GM13976 (cell line): ENCODE measurements around the gene SLFN12L.
A peak's percentile ranks its signal among the peaks of the same experiment; 100 is the strongest.

Experiments
- DNase-seq: peaks from one replicate; pipeline ENCODE4 v3.0.0; 2012; ENCODE audit warnings: low spot score
- in situ Hi-C: fragments of 300-500 bp; cut with MboI; formaldehyde crosslinking; loops from one replicate; pipeline ENCODE4 v1.12.0; 2022; ENCODE audit warnings: low sequenced_read_pairs, mixed read lengths, inconsistent platforms; ENCODE audit not compliant: unreplicated experiment
- TF ChIP-seq, protein P1 (sequence below): IDR thresholded peaks from 2 replicates; pipeline ENCODE4 v1.5.1; 2012; ENCODE audit warnings: borderline replicate concordance, mild to moderate bottlenecking; ENCODE audit not compliant: insufficient read depth; ENCODE audit errors: extremely low read depth, missing control alignments, control extremely low read depth

Gene SLFN12L

DNA sequence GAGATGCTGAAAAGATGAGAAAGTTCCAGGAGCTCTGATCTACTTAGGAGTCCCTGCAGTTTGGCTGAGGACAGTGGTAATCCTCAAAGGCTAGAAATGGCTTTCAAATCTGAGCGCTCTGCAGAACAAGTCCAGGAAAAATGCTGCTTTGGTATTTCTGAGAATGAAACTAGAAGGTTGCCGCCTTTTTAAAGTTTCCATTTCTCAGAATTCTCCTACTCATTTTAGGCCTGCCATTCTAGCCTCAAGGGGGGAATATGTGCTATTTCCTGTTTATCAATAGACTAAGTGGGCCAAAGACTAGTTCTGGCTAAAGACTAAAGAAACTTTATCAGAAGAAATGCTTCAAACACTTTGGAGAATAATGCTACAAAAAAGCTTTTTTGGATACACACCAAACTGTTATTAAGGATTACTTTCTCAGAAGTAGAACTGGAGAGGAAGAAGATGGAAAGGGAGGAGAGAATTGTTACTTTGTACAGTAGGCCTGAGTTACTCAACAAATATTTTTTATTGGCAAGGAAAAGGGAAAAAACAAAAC, at the start of gene SLFN12L:
SLFN12L (minus strand) TSS at position 78 of the 541 bp plus-strand sequence. CDS start 15,314 bp downstream, outside the sequence.
- TF ChIP-seq, protein P1, sequence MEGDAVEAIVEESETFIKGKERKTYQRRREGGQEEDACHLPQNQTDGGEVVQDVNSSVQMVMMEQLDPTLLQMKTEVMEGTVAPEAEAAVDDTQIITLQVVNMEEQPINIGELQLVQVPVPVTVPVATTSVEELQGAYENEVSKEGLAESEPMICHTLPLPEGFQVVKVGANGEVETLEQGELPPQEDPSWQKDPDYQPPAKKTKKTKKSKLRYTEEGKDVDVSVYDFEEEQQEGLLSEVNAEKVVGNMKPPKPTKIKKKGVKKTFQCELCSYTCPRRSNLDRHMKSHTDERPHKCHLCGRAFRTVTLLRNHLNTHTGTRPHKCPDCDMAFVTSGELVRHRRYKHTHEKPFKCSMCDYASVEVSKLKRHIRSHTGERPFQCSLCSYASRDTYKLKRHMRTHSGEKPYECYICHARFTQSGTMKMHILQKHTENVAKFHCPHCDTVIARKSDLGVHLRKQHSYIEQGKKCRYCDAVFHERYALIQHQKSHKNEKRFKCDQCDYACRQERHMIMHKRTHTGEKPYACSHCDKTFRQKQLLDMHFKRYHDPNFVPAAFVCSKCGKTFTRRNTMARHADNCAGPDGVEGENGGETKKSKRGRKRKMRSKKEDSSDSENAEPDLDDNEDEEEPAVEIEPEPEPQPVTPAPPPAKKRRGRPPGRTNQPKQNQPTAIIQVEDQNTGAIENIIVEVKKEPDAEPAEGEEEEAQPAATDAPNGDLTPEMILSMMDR: no peak
- in situ Hi-C loops: loop anchor here (10.0 kb wide), 1 partner anchor 223 kb away; no protein-coding TSS in a partner anchor
- DNase-seq: no peak

DNA sequence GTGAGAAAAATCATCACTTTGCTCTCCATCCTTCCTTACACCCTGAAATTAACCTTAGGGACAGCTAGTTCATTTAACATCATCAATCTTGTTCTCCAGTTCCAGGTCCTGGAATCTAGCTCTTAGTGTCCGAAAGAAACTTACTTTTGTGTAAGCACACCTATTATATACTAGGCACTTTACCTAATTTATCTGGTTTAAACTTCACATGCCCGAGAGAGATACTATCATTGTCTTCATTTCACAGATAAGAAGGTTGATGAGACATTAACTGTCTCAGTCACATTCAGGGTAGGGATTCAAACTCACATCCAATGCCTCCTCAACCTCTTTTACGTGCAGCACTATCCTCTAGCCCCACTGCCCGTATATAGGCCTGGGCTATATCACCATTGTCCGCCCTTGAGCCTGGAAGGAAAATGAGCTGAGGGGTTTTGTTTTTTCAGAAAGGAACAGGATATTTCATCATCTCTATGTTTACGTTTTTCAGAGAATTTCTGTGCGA, 49.1 kb upstream of the SLFN12L start:
- DNase-seq: peak; percentile 28
- TF ChIP-seq, protein P1: no peak
- in situ Hi-C loops: no loop called here

DNA sequence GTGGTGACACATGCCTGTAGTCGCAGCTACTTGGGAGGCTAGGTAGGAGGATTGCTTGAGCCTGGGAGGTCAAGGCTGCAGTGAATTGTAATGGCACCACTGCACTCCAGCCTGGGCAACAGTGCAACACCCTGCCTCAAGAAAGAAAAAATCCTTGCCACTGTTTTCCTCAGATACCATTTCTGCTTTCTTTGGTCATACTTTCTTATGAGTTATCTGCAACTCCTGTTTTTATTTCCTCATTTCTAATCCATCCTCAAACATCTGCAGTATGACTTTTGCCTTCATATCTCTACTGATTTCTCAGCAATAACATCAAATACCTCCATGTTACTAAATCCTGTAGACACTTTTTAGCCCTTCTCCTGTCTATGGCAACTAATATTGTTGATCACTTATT, 46.6 kb upstream of the SLFN12L start:
- TF ChIP-seq, protein P1: no peak
- in situ Hi-C loops: no loop called here
- DNase-seq: no peak

DNA sequence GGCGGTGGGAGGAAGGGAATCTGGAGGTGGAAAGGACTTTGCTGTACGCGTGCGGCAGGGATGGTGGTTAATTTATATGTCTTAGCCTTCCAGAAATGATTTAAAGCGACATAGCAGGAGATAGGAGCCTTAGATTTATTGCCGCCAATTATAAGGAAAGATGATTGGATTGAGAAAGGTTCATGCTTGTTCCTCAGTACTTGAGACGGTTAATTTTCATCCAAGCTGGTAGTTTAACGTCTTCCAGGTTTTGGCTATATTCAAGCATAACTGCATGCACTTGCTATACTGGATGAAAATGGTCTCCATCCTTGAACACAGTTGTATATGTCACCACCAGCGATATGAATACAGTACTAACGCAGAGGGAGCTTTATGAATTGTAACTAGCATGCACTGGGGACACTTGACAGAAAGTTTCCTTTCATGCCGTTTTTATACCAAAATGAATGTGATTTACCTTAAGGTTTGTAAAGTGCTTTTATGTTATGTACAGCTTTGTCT, 41.5 kb upstream of the SLFN12L start:
- TF ChIP-seq, protein P1: no peak
- DNase-seq: peak; percentile 25
- in situ Hi-C loops: no loop called here

DNA sequence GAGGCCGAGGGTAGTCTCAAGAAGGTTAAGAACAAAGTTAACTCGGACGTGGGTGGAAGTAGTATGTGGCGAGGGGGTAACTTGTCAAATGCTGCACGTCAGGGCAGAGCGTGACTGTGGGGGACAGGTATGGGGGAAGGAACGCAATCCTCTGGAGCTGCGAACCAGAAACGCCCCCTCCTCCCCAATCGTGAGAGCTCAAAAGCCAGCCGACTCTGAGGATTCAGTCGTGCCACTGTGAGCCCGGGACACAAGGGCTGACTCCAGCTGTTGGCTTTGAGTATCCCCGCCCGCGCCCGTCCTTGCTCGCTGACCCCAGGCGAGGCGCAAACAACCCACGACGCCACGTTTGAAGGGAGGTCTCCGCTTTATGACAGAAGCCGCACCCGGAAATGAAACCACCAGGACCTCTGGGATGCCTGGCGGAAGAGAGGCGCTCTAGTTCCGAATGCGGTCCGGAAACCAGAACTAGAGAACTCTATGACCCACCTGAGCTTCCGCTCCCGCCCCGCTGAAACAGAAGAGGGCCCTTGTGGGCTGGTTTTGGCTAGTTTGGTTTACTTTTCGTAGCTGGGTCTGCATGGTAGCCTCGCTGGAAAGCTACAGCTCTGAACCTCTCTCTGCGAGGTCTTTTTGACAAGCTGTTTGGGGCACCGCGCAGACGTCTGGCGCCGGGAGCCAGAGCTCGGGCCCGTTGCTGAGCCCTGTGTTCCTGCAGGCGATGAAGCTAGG, 40.9 kb upstream of the SLFN12L start, which contains the start of gene PEX12:
PEX12 (minus strand) TSS at position 375 of the 732 bp plus-strand sequence. CDS start 550 bp downstream, outside the sequence.
- peak; percentile 85 for DNase-seq
- in situ Hi-C loops: no loop called here
- TF ChIP-seq, protein P1: no peak

DNA sequence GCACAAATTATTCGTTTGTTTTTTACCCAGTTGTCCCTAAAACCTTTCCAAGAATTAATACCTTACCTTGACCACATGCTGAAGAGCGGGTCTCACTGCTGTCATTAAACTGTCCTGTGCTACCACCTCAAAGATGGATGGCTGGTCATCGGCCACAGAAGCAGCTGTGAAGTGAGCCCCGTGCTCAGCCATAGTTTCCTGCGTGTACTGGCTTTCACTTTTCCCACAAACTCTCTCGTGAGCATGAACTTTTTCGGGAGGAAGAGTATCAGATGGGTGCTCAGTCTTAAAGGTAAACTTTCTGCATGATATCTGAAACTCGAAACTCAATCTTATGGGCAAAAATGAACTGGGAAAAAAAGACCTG, 40.3 kb upstream of the SLFN12L start:
- peak; percentile 18 for DNase-seq
- TF ChIP-seq, protein P1: no peak
- in situ Hi-C loops: no loop called here
